ENCODE results near the gene CD300A. TPM values are rescaled to one million over a fixed set of nuclear protein-coding genes. Genes with fewer than 3 reads are reported as not detected.

CD300A gene
- total RNA-seq, 1 experiment from 2014 or later, result 0.45 TPM

GRCh38 chr17:74457820-74458166, 8.6 kb upstream of the CD300A start:
- H3K36me3 Mint-ChIP-seq (ENCODE audit: insufficient read depth, unreplicated experiment), result no peaks in the 10 kb centered on the region
- H3K27me3 Mint-ChIP-seq (ENCODE audit: unreplicated experiment), result peaks cover 47% of the 10 kb centered on the region
- DNase-seq, result no peak
- intact Hi-C loops (cut with micrococcal nuclease; ENCODE audit: unreplicated experiment), result loop anchor here (1.0 to 5.0 kb wide), 3 partner anchors 35 to 78 kb away; no protein-coding TSS in a partner anchor
- no peak overlapping the region for H3K27ac Mint-ChIP-seq (ENCODE audit: unreplicated experiment)
- no peaks in the 10 kb centered on the region for H3K9me3 Mint-ChIP-seq (ENCODE audit: low read depth, unreplicated experiment)
- no peak overlapping the region for H3K4me3 Mint-ChIP-seq (ENCODE audit: low read depth, unreplicated experiment)
- CTCF ChIA-PET, result interaction anchor here (1.7 to 2.0 kb wide), 2 partner anchors 78 to 90 kb away, joined by 5 to 27 read pairs; no protein-coding TSS in a partner anchor
- TF ChIP-seq, protein P1, sequence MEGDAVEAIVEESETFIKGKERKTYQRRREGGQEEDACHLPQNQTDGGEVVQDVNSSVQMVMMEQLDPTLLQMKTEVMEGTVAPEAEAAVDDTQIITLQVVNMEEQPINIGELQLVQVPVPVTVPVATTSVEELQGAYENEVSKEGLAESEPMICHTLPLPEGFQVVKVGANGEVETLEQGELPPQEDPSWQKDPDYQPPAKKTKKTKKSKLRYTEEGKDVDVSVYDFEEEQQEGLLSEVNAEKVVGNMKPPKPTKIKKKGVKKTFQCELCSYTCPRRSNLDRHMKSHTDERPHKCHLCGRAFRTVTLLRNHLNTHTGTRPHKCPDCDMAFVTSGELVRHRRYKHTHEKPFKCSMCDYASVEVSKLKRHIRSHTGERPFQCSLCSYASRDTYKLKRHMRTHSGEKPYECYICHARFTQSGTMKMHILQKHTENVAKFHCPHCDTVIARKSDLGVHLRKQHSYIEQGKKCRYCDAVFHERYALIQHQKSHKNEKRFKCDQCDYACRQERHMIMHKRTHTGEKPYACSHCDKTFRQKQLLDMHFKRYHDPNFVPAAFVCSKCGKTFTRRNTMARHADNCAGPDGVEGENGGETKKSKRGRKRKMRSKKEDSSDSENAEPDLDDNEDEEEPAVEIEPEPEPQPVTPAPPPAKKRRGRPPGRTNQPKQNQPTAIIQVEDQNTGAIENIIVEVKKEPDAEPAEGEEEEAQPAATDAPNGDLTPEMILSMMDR (IDR thresholded peaks at IDR 0.05; ENCODE audit: unreplicated experiment), result no peak
- BruUV-seq (replicated peaks), result no TSS peak
- no peaks in the 10 kb centered on the region for H3K4me1 Mint-ChIP-seq (ENCODE audit: low read depth, unreplicated experiment)

DNA sequence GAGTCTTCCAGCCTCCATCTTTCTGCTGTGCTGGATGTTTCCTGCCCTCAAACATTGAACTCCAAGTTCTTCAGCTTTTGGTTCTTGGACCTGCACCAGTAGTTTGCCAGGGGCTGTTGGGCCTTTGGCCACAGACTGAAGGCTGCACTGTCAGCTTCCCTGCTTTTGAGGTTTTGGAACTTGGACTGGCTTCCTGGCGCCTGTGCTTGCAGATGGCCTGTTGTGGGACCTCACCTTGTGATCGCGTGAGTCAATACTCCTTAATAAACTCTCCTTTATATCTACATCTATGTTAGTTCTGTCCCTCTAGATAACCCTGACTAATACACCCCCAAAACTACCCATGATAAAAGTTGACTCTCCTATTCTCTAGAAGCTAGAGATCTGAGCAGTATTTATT, 7.6 kb upstream of the CD300A start:
- no peak for DNase-seq
- TF ChIP-seq, protein P1 (IDR thresholded peaks at IDR 0.05; ENCODE audit: unreplicated experiment), result no peak
- Mint-ChIP-seq H3K27me3 (ENCODE audit: unreplicated experiment) (peaks cover 47% of the 10 kb centered on the region), H3K4me3 (ENCODE audit: low read depth, unreplicated experiment) (no peak overlapping the region), H3K4me1 (ENCODE audit: low read depth, unreplicated experiment) (no peaks in the 10 kb centered on the region), H3K9me3 (ENCODE audit: low read depth, unreplicated experiment) (no peaks in the 10 kb centered on the region), H3K36me3 (ENCODE audit: insufficient read depth, unreplicated experiment) (no peaks in the 10 kb centered on the region), H3K27ac (ENCODE audit: unreplicated experiment) (no peak overlapping the region)
- intact Hi-C loops (cut with micrococcal nuclease; ENCODE audit: unreplicated experiment), result loop anchor here (5.0 kb wide), 1 partner anchor 33 kb away; no protein-coding TSS in a partner anchor
- no TSS peak for BruUV-seq (replicated peaks)
- CTCF ChIA-PET, result interaction anchor here (0.9 to 1.0 kb wide), 2 partner anchors 42 to 80 kb away, joined by 3 to 4 read pairs; no protein-coding TSS in a partner anchor

- BruUV-seq (replicated peaks), result no TSS peak
- Mint-ChIP-seq H3K36me3 (ENCODE audit: insufficient read depth, unreplicated experiment) (no peaks in the 10 kb centered on the region), H3K4me3 (ENCODE audit: low read depth, unreplicated experiment) (no peak overlapping the region), H3K9me3 (ENCODE audit: low read depth, unreplicated experiment) (no peaks in the 10 kb centered on the region), H3K4me1 (ENCODE audit: low read depth, unreplicated experiment) (no peaks in the 10 kb centered on the region), H3K27ac (ENCODE audit: unreplicated experiment) (no peak overlapping the region), H3K27me3 (ENCODE audit: unreplicated experiment) (peaks cover 47% of the 10 kb centered on the region)
- CTCF ChIA-PET, result interaction anchor here (1.0 kb wide), 1 partner anchor 81 kb away, joined by 4 read pairs; no protein-coding TSS in a partner anchor
- no peak for DNase-seq
- TF ChIP-seq, protein P1 (IDR thresholded peaks at IDR 0.05; ENCODE audit: unreplicated experiment), result no peak
- intact Hi-C loops (cut with micrococcal nuclease; ENCODE audit: unreplicated experiment), result loop anchor here (5.0 kb wide), 1 partner anchor 33 kb away; no protein-coding TSS in a partner anchor
These were observed 6.8 kb upstream of the CD300A start for GRCh38 chr17:74459622-74460021.

DNA sequence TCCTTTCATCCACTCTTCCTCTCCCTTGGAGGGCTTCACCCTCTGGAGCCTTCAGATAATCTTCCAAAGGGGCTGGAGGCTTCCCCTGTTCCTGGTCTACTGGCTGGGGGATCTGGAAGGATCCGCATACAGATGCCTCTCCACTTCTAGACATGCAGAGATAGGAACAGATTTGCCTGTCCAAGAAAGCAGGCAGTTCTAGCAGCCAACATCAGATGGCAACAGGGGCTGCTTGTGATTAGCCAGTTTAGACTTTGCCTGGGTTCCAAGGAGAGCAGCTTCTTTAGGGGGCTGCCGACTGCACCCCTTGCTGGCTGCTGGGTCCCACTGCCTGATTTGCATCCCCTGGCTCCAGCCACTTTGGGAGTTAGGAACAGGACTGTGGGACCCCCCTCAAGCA, 6.2 kb upstream of the CD300A start:
- Mint-ChIP-seq H3K36me3 (ENCODE audit: insufficient read depth, unreplicated experiment) (no peaks in the 10 kb centered on the region), H3K4me3 (ENCODE audit: low read depth, unreplicated experiment) (no peak overlapping the region), H3K27ac (ENCODE audit: unreplicated experiment) (no peak overlapping the region), H3K27me3 (ENCODE audit: unreplicated experiment) (peaks cover 47% of the 10 kb centered on the region), H3K4me1 (ENCODE audit: low read depth, unreplicated experiment) (no peaks in the 10 kb centered on the region), H3K9me3 (ENCODE audit: low read depth, unreplicated experiment) (no peaks in the 10 kb centered on the region)
- CTCF ChIA-PET, result interaction anchor here (0.6 to 1.3 kb wide), 2 partner anchors 52 to 81 kb away, joined by 3 to 5 read pairs; no protein-coding TSS in a partner anchor
- DNase-seq, result no peak
- intact Hi-C loops (cut with micrococcal nuclease; ENCODE audit: unreplicated experiment), result no loop called here
- TF ChIP-seq, protein P1 (IDR thresholded peaks at IDR 0.05; ENCODE audit: unreplicated experiment), result no peak
- no TSS peak for BruUV-seq (replicated peaks)
